GM21390 (cell line): ENCODE measurements around the gene CEP112.
A peak's percentile ranks its signal among the peaks of the same experiment; 100 is the strongest.

ENCODE experiments used
- ATAC-seq: cut with Tn5 transposase; IDR thresholded peaks from one replicate; pipeline ENCODE4 v1.9.1; 2021; ENCODE audit not compliant: unreplicated experiment

Gene CEP112

DNA sequence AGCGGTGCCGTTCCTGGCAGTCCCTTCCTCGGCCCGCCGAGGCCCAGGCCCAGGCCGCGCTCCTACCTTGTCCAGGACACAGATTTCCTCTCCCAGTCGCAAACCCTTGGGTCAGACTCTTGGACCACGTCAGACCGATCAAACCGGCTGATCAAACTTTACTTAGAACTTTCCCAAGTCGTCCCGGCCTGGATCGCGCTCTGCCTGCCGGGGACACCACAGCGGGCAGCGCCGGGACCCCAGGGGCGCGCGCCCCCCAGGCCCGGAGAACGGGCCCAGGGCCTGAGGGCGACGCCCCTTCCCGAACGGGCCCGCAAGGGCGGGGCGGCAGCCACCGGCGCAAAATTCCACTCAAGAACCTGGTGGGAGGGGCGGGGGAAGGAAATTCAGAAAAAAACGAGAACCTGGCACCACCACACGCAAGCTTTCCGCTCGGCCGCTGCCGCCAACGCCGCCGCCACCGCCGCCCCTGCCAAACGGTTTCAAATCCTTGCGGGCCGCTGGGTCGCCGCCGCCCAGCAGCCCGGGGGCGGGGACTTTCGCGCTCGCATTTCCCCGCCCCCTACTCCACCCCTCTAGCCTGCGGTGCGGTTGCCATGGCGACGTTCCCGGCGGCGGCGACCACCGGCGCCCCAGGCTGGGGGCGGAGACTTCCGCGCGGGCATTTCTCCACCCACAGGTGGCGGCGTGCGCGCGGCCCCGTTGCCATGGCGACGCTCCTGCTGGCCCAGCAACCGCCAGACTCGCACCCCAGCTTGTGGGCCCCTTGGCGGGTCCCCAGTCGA is at the start of gene CEP112:
CEP112 (minus strand) TSS at position 541 of the 785 bp plus-strand sequence.
- peak; percentile 64 for ATAC-seq

DNA sequence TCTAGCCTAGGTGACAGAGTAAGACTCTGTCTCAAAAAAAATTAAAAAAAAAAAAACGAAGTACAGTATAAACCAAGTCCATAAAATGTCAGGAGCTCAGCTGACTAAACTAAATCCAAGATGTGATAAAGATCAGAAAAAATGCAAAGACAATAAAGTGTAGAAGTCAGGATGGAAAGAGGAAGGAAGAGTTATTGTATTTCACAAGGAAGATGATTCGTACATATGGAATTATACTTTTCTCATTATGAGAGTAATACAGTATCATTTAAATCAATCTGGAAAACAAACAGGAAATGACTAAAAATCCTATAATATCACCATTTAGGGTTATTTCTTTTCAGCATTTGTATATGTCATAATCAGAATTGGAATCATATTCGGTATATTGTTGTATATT is 48.7 kb upstream of the CEP112 start:
- no peak for ATAC-seq

DNA sequence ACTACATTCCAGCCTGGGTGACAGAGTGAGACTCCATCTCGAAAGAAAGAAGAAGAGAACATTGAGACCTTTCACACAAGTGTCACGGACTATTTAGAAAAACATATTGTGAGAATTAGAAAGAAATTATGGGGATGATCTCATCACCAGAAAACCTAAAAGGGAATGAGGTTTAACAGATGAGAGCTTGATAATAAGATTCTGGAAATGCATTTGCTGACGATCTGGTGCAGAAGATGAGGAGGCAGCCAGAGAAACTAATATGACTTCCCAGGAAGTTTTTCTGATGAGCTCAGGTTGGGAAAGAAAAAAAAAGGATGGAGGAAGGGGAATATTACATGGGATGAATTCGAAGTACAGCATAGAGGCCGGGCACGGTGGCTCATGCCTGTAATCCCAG is 48.1 kb upstream of the CEP112 start:
- no peak for ATAC-seq

DNA sequence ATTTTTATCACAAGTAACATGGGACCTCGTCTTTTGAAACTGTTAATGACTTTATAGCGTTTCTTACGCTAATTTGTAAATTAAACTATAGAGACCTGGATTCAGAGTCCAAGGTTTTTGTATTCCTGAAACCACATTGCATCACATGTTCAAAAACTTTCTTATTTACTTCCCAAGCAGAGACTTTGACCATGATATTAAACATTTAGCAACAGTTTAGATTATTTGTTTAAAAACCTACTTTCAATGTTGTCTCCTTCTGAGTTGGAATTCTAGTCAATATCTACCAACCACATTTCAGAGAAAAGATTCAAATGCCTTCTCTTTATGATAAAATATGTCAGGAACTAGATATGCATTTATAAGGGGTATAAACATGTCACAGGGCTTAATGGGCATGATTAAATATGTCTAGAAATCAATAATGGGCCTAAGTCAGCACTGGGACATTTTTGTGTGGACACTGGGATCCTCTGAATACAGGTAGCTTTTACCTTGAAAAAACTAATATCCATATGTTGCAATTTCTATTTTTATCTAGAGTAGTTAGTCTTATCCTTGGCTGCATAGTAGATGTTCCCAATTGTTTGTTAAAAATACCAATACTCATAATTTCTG is 43.6 kb upstream of the CEP112 start:
- ATAC-seq, result no peak

DNA sequence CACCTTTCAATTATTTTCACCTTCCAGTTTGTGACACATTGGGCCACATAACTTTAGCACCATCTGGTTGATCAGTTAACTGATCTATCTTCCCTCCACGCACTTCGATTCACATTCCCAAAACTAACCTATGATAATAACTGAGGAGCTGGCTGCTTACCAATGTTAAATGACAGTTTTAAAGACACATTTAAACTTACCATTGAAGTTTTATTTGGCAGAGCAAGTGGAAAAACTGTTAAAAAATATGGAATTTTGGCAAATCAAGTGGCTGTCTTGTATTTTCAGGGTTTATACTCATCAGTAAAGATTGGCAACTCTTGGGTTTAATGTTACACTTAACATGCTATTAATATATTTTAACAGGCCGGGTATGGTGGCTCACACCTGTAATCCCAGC is 42.7 kb upstream of the CEP112 start:
- ATAC-seq, result no peak

DNA sequence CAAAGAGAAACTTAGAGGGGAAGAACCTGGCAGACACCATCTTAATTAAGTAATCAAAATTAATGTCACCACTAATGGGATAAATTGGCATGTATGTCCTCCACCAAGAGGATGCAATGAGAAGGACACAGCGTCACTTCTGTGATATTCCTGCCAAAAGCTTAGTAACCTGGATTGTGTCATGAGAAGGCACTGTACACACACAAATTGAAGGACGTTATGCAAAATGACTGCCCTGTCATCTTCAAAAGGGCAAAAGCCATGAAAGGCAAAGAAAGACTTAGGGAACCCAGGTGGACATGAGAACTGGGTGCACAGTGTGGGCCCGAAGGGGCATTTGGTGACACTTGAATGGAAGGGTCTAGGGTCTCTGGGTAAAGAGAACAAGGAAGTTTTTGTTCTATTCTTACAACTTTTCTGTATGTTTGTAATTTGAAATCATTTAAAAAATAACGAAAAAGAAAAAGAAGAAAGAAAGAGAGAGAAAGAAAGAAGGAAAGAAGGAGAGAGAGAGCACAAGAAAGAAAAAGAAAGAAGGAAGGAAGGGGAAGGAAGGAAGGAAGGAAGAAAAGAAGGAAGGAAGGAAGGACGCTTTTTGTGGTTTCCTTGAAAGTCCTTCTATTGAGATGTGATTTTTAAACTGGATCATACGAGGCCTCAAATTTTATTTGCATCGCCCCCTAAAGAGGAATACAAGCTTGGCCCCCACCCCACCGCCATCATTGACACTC is 41.3 kb upstream of the CEP112 start:
- ATAC-seq, result no peak

DNA sequence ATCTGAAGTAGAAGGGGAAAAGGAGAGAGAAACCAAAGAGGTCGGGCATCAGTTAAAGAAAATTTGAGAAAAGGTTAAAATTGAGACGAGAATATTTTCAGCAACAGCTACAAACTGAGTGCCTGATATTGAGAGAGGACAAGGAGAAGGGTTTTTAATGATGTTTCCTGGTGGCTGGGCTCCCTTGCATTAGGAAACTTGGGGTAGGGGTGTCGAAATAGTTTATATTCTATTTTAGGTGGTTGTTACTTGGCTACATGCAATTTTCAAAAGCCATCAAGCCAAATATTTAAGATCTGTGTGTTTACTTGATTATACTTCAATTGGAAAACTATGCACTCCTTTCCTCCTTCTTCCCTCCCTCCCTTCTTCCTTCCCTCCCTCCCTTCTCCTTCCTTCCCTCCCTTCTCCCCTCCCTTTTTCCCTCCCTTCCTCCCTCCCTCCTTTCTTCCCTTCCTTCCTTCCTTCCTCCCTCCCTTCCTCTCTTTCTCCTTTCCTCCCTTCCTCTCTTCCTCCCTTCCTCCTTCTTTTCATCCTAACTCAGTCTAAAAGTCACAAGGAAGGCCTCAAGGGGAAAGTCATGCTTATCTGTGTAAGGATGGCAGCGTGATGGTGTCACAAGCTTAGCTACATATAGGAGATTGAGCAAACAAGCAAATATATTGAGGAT is 39.1 kb upstream of the CEP112 start:
- no peak for ATAC-seq

DNA sequence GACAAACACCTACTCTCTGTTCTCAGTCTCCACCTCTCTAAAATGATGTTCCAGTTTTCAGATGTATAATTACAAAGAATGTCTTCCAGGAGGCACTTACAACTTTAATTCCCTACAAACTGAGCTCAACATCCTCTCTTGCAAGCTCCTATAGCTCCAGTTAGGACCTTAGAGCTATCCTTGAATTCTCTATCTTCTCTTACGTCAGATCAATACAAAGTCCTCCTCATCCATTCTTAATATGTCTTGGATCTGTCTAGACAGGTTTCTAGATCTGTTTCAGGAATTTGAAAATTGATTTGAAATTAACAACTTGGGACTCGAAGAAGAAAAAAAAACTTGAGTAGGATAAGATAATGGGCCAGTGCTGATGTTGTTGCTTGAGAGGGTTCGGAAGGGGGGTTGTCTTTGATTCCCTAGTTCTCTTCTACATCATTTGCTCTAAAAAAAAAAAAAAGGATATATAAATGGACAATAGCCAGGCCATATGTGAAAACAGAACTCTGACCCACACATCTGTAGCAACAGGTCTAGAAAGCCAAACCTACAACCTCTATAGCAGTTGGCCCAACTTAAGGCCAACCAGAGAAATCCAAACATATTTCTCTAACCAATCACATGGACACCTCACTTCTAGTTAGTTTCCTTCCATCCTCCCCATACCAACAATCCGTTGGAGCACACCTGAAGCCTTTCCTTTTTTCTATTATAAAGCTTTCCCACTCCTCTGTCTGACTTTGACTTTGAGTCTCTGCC is 38.0 kb upstream of the CEP112 start:
- ATAC-seq, result no peak

DNA sequence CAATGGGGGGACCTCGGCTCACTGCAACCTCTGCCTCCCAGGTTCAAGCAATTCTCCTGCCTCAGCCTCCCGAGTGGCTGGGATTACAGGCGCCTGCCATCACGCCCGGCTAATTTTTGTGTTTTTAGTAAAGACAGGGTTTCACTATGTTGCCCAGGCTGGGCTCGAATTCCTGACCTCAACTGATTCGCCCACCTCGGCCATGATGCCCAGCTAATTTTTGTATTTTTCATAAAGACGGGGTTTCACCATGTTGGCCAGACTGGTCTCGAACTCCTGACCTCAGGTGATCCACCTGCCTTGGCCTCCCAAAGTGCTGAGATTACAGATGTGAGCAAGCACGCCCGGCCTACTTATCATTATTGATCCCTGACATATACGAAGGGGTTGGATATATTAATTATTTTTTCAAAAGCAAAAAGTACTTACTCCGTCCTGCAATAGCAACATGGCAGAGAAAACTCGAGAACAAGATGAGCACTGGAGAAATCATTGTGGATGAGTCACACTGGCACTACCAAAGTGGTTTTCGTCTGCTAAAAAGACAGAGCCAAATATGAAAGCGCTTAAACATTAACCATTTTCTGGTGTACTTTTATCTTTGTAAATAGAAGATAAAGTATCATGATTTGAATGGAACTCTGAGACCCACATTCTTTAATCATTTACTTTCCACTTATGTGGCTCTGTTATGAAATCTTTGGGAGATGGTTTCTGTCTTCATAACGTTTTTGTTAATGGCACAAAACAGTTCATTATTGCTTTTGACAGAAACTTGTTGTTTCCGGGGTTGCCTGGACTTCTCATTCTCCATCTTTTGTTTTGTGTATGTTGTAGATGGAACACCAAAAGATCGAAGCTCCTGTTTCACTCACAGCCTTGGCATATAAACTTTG is 37.2 kb upstream of the CEP112 start, which contains the start of gene APOH:
APOH (minus strand) TSS at position 529 of the 896 bp plus-strand sequence; CDS start at position 493, 36 bp downstream.
- no peak for ATAC-seq

DNA sequence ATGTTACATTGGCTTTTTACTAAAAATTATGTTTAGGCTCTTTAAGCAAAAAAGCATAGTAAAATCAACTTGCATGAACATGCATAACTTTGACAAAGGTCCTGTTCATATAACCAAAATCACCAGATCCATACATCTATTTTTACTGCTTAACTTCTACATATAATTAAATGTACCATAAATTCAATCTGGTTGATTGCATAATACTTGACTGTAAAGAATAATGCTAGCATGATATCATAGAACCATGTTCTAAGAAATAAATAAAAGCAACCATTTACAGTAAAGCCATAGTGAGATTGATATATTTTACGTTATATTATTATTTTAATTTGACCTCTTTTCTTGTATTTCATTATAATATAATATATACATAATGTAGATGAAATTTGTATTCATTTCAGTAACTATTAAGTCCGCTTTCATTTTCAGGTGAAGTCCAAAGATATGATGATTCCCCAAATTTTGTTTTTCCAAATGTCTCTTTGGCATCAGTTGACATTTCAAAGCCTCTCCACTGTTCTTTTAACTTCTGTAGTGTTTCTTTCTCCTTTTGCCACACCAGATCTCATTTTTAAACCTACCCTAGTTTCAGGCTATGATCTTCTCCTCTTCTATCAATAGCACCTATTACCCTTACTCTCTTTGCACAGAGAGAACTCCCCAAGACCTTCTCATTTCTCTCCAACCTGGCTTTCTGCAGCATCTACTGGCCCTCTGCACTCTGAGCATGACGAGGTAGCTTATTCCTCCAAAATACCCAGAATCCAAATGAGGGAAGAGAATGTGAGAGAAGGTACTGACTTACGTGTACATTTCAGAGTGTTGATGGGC is 35.5 kb upstream of the CEP112 start:
- no peak for ATAC-seq

DNA sequence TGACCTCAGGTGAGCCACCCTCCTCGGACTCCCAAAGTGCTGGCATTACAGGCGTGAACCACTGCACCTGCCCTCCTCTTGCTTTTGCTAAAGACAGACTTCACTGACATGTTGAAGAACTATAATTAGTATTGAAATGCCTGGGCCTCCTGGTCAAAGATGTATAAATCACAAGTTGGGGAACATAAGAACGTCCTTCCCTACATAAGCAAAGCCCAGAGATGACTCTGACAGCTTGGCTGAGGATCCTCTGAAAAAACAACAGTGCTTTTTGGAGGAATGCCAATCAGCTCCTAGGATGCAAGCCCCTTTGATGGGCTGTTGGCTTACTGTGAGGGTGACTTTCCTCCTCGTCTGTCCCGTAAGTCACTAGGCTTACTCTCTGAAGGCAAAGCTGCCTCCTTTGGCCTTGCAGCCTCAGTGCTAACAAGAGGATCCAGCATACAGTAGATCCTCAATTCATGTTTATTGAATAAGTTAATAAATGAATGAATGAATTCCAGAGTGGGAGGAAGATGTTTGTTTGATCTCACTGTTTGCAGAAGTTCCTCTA is 30.9 kb upstream of the CEP112 start:
- no peak for ATAC-seq

DNA sequence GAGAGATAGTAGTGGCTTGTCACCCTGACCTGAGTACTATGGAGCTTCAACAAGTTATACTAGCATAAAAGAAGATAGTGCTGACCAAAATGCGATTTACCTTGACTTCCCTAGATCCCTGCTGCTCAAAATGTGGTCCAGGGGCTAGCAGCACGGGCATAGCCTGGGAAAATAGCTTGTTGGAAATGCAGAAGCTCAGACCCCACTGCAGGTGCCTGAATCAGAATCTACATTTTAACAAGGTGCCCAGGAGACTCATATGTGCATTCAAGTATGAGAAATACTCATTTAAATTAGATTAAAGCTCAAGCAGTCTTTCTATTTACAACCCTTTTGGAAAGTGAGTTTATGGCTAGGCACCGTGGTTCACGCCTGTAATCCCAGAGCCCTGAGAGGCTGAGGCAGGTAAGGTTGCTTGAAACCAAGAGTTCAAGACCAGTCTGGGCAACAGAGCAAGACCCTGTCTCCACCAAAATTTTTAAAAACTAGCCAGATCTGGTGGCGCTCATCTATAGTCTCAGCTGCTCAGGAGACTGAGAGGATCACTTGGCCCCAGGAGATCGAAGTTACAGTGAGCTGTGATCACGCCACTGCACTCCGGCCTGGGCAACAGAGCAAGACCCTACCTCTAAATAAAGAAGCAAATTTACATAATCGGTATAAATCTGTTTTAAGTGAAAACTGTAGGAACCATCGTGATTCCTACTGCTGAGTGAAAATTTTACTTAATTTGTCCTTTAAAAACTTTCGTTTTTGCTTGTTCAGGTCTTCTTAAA is 30.0 kb upstream of the CEP112 start:
- ATAC-seq, result no peak

DNA sequence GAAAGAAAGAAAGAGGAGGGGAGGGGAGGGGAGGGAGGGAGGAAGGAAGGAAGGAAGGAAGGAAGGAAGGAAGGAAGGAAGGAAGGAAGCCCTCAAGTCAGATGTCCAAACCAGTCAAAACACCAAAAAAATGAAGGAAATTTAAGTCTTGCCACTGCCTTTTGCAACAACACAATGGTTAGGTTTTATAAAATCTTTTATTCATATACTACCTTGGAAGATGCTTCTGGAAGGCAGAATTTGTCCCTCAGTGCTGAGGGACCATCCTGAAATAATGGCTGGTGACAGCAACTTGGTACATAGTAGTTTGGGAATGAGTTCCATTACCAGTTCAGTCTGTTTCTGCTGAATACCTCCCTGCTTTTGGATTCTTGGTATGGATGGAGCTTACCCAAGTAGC is 29.4 kb upstream of the CEP112 start:
- no peak for ATAC-seq

DNA sequence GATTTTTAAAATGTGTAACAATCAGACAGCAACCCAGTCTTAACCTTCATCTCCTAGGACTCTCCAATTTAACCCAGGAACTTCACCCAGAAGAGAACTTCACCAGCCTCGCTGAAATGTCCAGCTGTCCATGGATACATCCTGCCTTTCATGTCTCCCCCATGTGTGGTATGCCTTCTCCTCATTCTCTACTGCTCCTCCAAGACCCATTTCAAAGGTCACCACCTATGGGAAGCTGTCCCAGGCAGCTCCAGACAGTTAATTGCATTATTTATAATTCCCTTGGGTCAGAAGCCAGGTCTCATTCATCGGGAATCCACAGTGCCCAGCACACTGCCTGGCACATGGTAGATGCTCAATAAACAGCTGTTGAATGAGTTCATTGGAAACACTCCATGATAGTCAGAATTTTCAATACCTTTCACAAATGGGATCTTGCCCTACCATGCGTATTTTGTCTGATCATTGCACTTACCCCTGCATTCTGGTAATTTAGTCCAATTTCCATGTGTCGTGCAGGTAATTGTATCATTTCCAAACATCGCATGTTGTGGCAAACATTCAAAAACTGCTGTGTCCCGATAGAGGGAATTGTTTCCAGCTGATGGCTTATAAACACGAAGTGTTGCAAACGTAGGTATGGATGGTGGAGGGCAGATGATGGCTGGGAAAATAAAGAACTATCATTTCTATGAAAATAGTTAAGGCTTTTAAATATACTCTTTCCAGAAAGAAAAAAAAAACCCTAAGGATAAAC is 28.3 kb upstream of the CEP112 start:
- ATAC-seq, result no peak

DNA sequence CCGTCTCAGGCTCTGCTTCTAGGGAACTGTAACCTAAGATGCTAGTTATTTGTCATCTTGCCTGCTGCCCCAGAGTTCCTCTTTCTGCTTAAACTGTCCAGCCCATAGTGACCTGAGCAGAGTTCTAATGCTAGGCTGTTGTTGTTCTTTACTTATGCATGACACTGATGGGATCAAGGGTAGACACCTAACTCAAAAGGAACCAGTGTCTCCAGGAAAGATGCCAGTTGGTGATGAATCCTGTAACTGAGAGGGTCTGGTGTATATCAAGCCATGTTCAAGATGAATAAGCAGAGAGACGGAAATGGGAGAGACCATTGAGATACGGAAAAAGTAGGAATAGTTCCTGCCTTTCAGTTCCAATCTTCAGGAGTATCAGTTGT is 23.6 kb upstream of the CEP112 start:
- ATAC-seq, result no peak

DNA sequence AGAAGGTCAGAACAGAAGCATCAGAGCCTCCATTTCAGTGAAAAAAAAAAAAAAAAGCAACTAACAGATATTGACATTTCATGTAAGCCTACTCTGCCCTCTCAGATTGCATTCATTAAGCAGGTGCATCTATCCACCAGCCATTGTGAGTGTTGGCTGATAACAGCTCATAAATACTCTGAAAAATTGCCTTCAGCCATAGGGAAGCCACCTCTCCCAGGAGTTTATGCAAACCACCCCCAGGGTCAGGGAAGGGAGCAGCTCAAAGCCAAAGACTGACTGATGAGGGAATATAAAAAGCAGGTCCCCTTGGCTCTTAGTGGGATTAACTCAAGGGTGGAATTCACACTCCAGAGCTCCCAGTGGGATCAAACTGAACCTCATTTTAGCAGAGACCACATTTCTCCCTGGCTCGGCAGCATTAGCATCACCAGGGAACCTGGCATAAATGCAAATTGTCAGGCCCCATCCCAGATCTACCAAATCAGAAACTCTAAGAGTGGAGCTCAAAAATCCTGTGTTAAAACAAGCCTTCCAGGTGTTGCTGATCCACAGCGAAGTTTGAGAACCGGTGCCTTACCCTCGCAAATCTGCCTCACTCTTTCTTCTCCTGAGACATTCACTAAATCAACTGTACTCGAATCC is 23.1 kb upstream of the CEP112 start:
- ATAC-seq, result no peak
